C4-2B (cell line): ENCODE results near the gene STRN.
"Not testable (repeated sequence)": the region's sequence is repeated elsewhere in the genome, so short reads cannot be mapped to it uniquely, and the experiment has no call there.

Experiments used
- H3K27ac ChIP-seq: fragments of 450-650 bp; 2 replicates; pipeline ENCODE4 v1.5.1; 2017
- CTCF ChIP-seq: fragments of 450-650 bp; conservative IDR thresholded peaks from 2 replicates; pipeline ENCODE4 v1.5.1; 2017; ENCODE audit warnings: mild to moderate bottlenecking
- ZFX ChIP-seq: fragments of 450-650 bp; IDR thresholded peaks from 2 replicates; pipeline ENCODE4 v1.6.1; 2017

STRN gene

GRCh38 chr2:36941867-36942266 is 24.5 kb downstream of the STRN start:
- no peak for TF ChIP-seq CTCF
- TF ChIP-seq ZFX: no peak
- no peak overlapping the region for H3K27ac ChIP-seq

GRCh38 chr2:36936526-36936925 is 29.8 kb downstream of the STRN start:
- H3K27ac ChIP-seq: not testable (repeated sequence)

GRCh38 chr2:36931688-36932087 is 34.6 kb downstream of the STRN start:
- H3K27ac ChIP-seq: not testable (repeated sequence)

GRCh38 chr2:36930787-36931410 is 35.4 kb downstream of the STRN start:
- H3K27ac ChIP-seq: not testable (repeated sequence)

GRCh38 chr2:36926175-36927132 is 39.9 kb downstream of the STRN start:
- H3K27ac ChIP-seq: not testable (repeated sequence)

- H3K27ac ChIP-seq: not testable (repeated sequence)
Observed at GRCh38 chr2:36922629-36923028, 43.7 kb downstream of the STRN start.

GRCh38 chr2:36921984-36922383 is 44.4 kb downstream of the STRN start:
- H3K27ac ChIP-seq: no peak overlapping the region
- TF ChIP-seq ZFX (no peak), CTCF (no peak)

GRCh38 chr2:36919041-36919837 is 47.1 kb downstream of the STRN start:
- TF ChIP-seq ZFX (no peak), CTCF (no peak)
- no peak overlapping the region for H3K27ac ChIP-seq

- H3K27ac ChIP-seq: no peak overlapping the region
- TF ChIP-seq CTCF: peak; percentile 46
- TF ChIP-seq ZFX: no peak
Observed at GRCh38 chr2:36918307-36918706, 48.0 kb downstream of the STRN start.

- TF ChIP-seq ZFX (no peak), CTCF (no peak)
- no peak overlapping the region for H3K27ac ChIP-seq
Observed at GRCh38 chr2:36915627-36916026, 50.7 kb downstream of the STRN start.
